ENCODE measurements around the gene GPR87.

GRCh38 chr3:151307131-151307530 lies 9.5 kb downstream of the GPR87 start:
- TF ChIP-seq CTCF (IDR thresholded peaks at IDR 0.05): no peak
- TF ChIP-seq ZNF219 (CRISPR knock-in tag; IDR thresholded peaks at IDR 0.05; ENCODE audit: borderline replicate concordance): no peak
- no peak for TF ChIP-seq ZBTB21 (CRISPR knock-in tag; IDR thresholded peaks at IDR 0.05; ENCODE audit: borderline replicate concordance)
- TF ChIP-seq TCF7 (CRISPR knock-in tag; IDR thresholded peaks at IDR 0.05; ENCODE audit: low read depth): no peak
- TF ChIP-seq USF2 (CRISPR knock-in tag; IDR thresholded peaks at IDR 0.05): no peak
- TF ChIP-seq ELF4 (CRISPR knock-in tag; IDR thresholded peaks at IDR 0.05; ENCODE audit: low read depth): no peak
- no peak for TF ChIP-seq MYBL2 (CRISPR knock-in tag; IDR thresholded peaks at IDR 0.05)
- no peak for TF ChIP-seq MAX (CRISPR knock-in tag; IDR thresholded peaks at IDR 0.05)
